Measurements from ENCODE around the gene DYSF.

DNA sequence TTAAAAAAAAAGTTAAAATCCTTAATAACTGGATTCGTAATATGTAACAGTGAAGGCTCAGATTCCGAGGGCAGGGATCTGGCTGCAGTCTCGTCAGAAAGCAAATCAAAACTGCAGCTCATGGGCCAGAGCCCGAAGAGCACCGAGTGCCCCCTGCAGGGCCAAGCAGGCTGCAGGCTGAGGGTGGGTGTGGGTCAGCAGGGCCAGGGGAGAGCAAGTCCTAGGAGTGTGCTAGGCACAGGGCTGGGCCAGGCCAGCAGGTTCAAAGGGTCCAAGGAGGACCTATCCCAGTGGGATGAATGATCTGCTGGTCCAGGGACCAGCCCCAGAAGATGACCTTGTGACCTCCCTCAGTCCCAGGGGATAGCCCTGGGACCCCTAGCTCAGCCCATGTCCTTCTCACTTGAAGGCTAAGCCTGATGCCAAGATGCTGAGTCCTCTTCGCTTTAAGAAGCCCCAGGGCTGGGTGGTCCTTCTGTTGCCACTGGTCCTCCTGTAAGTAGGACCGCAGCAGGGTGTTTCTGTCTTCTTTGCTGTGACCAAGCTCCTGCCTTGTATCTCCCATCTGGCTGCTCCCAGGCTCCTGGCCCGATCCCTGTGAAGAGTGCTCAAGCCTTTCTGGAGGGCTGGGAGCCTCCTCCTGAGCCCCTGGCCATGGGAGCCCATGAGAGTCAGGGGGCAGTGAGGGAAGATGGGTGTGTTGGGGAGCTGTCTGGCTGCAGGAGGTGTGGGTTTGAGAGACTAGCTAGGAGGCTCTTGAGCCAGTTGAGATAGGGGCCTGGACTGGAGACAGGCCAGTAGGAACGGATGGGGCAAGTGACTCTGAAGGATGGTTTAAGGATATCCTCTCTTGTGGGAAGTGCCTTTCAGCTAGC, 150.7 kb downstream of the DYSF start:
- TF ChIP-seq, protein P1, sequence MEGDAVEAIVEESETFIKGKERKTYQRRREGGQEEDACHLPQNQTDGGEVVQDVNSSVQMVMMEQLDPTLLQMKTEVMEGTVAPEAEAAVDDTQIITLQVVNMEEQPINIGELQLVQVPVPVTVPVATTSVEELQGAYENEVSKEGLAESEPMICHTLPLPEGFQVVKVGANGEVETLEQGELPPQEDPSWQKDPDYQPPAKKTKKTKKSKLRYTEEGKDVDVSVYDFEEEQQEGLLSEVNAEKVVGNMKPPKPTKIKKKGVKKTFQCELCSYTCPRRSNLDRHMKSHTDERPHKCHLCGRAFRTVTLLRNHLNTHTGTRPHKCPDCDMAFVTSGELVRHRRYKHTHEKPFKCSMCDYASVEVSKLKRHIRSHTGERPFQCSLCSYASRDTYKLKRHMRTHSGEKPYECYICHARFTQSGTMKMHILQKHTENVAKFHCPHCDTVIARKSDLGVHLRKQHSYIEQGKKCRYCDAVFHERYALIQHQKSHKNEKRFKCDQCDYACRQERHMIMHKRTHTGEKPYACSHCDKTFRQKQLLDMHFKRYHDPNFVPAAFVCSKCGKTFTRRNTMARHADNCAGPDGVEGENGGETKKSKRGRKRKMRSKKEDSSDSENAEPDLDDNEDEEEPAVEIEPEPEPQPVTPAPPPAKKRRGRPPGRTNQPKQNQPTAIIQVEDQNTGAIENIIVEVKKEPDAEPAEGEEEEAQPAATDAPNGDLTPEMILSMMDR (IDR thresholded peaks at IDR 0.05) = no peak
- TF ChIP-seq EP300 (IDR thresholded peaks at IDR 0.05) = no peak
